OCI-LY7 (cell line): ENCODE measurements around the gene JAG2. TPM values are rescaled to one million over a fixed set of nuclear protein-coding genes. Genes with fewer than 3 reads are reported as not detected.

Experiments used
- BruUV-seq: library from RNA; stranded (reverse); fragments of 400-500 nt; replicated peaks from 2 replicates; lab custom pipeline; 2021; lab: Mats Ljungman, UMichigan
- CTCF ChIA-PET: fragments of 300-600 bp; sonication (Branson Sonifier 250); formaldehyde crosslinking; loops from one replicate; lab custom pipeline; 2022; ENCODE audit warnings: antibody characterized with exemption; ENCODE audit not compliant: unreplicated experiment; lab: Charles Lee
- POLR2A ChIA-PET: fragments of 300-600 bp; sonication (Branson Sonifier 250); formaldehyde crosslinking; loops from one replicate; lab custom pipeline; 2022; ENCODE audit warnings: antibody characterized with exemption; lab: Charles Lee
- DNase-seq: peaks from one replicate; pipeline ENCODE4 v3.0.0-alpha.2; 2015; ENCODE audit warnings: low spot score
- H2AFZ ChIP-seq: fragments of 200-600 bp; sonication (generic), shearing (Covaris generic); 2 replicates; pipeline ENCODE4 v1.6.1; 2014; ENCODE audit warnings: mild to moderate bottlenecking, antibody characterized with exemption, low read length, moderate library complexity
- H3K27ac ChIP-seq: fragments of 200-600 bp; sonication (generic); 2 replicates; pipeline ENCODE4 v1.5.1; 2014; ENCODE audit warnings: mixed run types, low read depth, mild to moderate bottlenecking, moderate library complexity, low read length, inconsistent platforms; ENCODE audit not compliant: poor library complexity, severe bottlenecking
- H3K36me3 ChIP-seq: fragments of 200-600 bp; sonication (generic); 2 replicates; pipeline ENCODE4 v1.6.1; 2014; ENCODE audit warnings: mild to moderate bottlenecking, antibody characterized with exemption, low read length, moderate library complexity, mixed read lengths; ENCODE audit not compliant: insufficient read depth
- H3K4me1 ChIP-seq: fragments of 200-600 bp; sonication (generic); 2 replicates; pipeline ENCODE4 v1.5.1; 2014; ENCODE audit warnings: mild to moderate bottlenecking, low read length; ENCODE audit not compliant: insufficient read depth, poor library complexity, severe bottlenecking
- H3K4me2 ChIP-seq: fragments of 200-600 bp; sonication (generic); 2 replicates; pipeline ENCODE4 v1.6.1; 2014; ENCODE audit warnings: mild to moderate bottlenecking, low read length
- H3K4me3 ChIP-seq: fragments of 200-600 bp; sonication (generic); 2 replicates; pipeline ENCODE4 v1.5.1; 2014; ENCODE audit warnings: mild to moderate bottlenecking, low read depth, low read length; ENCODE audit not compliant: poor library complexity, severe bottlenecking
- H3K79me2 ChIP-seq: fragments of 200-600 bp; sonication (generic); 2 replicates; pipeline ENCODE4 v1.6.1; 2016; ENCODE audit warnings: low read depth, mild to moderate bottlenecking, low read length, moderate library complexity, mixed read lengths; ENCODE audit not compliant: insufficient read depth
- H3K9me2 ChIP-seq: fragments of 200-600 bp; sonication (generic); 2 replicates; pipeline ENCODE4 v1.6.1; 2016; ENCODE audit warnings: mild to moderate bottlenecking, low read length, mixed read lengths; ENCODE audit not compliant: insufficient read depth
- H3K9me3 ChIP-seq: fragments of 200-600 bp; sonication (generic); 2 replicates; pipeline ENCODE4 v1.6.1; 2014; ENCODE audit warnings: mild to moderate bottlenecking, mixed run types, low read length, mixed read lengths
- H4K20me1 ChIP-seq: fragments of 200-600 bp; sonication (generic); 2 replicates; pipeline ENCODE4 v1.6.1; 2014; ENCODE audit warnings: mild to moderate bottlenecking, antibody characterized with exemption, low read length, moderate library complexity, mixed read lengths; ENCODE audit not compliant: insufficient read depth
- CTCF ChIP-seq: fragments of 200-600 bp; sonication (generic); conservative IDR thresholded peaks from 2 replicates; pipeline ENCODE4 v1.5.1; 2014; ENCODE audit warnings: mild to moderate bottlenecking, antibody characterized with exemption, low read length, moderate library complexity, mixed read lengths
- EZH2phosphoT487 ChIP-seq: fragments of 200-600 bp; sonication (generic); IDR thresholded peaks from 2 replicates; pipeline ENCODE4 v1.6.1; 2018; ENCODE audit warnings: low read depth, borderline replicate concordance, mild to moderate bottlenecking, mixed run types, antibody characterized with exemption, low read length, moderate library complexity, mixed read lengths
- intact Hi-C: fragments of 100-400 bp; cut with micrococcal nuclease; formaldehyde crosslinking; loops from one replicate; pipeline ENCODE4 v1.10.0; 2022; ENCODE audit not compliant: unreplicated experiment
- total RNA-seq, 2 experiments: library from RNA; depleted of rRNA in 1 of 2; stranded (reverse); fragments of >200 nt in 1 of 2; shearing (Covaris generic) in 1 of 2; gene quantifications; 2 replicates each; pipeline ENCODE4 v1.2.3, GENCODE V29; 2014 to 2022

JAG2 gene
- total RNA-seq, 2 experiments from 2014 or later: 5.0 to 6.0 TPM

- Histone ChIP-seq H2AFZ (no peak overlapping the region), H3K9me2 (no peaks in the 10 kb centered on the region), H4K20me1 (no peaks in the 10 kb centered on the region), H3K4me2 (no peak overlapping the region), H3K4me1 (no peaks in the 10 kb centered on the region), H3K27ac (no peak overlapping the region), H3K79me2 (no peaks in the 10 kb centered on the region), H3K36me3 (no peaks in the 10 kb centered on the region), H3K9me3 (0 out of 2 replicates have a peak, but pooled peaks cover 8% of the 10 kb centered on the region), H3K4me3 (no peak overlapping the region)
- intact Hi-C loops: no loop called here
- CTCF ChIA-PET: no interaction called here
- TF ChIP-seq CTCF: no peak
- TF ChIP-seq EZH2phosphoT487: no peak
- DNase-seq: no peak
- POLR2A ChIA-PET: interaction anchor here (0.6 to 1.1 kb wide), 2 partner anchors 20 to 184 kb away, joined by 3 to 4 read pairs; no protein-coding TSS in a partner anchor
- no TSS peak for BruUV-seq
Observed at GRCh38 chr14:105097794-105098127, 70.8 kb downstream of the JAG2 start.

- no peaks in the 10 kb centered on the region for H3K9me2 ChIP-seq
- no peaks in the 10 kb centered on the region for H3K79me2 ChIP-seq
- 0 out of 2 replicates have a peak, but pooled peaks cover 8% of the 10 kb centered on the region for H3K9me3 ChIP-seq
- ChIA-PET POLR2A (no interaction called here), CTCF (no interaction called here)
- DNase-seq: no peak
- H3K27ac ChIP-seq: no peak overlapping the region
- H3K36me3 ChIP-seq: no peaks in the 10 kb centered on the region
- no peak overlapping the region for H3K4me3 ChIP-seq
- no peaks in the 10 kb centered on the region for H4K20me1 ChIP-seq
- TF ChIP-seq EZH2phosphoT487 (no peak), CTCF (no peak)
- no peaks in the 10 kb centered on the region for H3K4me1 ChIP-seq
- no TSS peak for BruUV-seq
- H3K4me2 ChIP-seq: no peak overlapping the region
- H2AFZ ChIP-seq: no peak overlapping the region
- intact Hi-C loops: no loop called here
Observed at GRCh38 chr14:105096206-105096875, 72.2 kb downstream of the JAG2 start.

GRCh38 chr14:105095236-105095805 lies 73.3 kb downstream of the JAG2 start:
- no peaks in the 10 kb centered on the region for H3K9me2 ChIP-seq
- no peaks in the 10 kb centered on the region for H3K36me3 ChIP-seq
- no peak overlapping the region for H2AFZ ChIP-seq
- H4K20me1 ChIP-seq: no peaks in the 10 kb centered on the region
- CTCF ChIA-PET: interaction anchor here (0.6 kb wide), 1 partner anchor 183 kb away, joined by 5 read pairs; no protein-coding TSS in a partner anchor
- H3K27ac ChIP-seq: no peak overlapping the region
- H3K4me3 ChIP-seq: no peak overlapping the region
- intact Hi-C loops: no loop called here
- no peak overlapping the region for H3K4me2 ChIP-seq
- no peak for DNase-seq
- BruUV-seq: no TSS peak
- TF ChIP-seq EZH2phosphoT487 (no peak), CTCF (no peak)
- H3K9me3 ChIP-seq: 0 out of 2 replicates have a peak, but pooled peaks cover 8% of the 10 kb centered on the region
- no peaks in the 10 kb centered on the region for H3K79me2 ChIP-seq
- no peaks in the 10 kb centered on the region for H3K4me1 ChIP-seq
- POLR2A ChIA-PET: no interaction called here
